Measurements from ENCODE around the gene GRID1. TPM values are rescaled to one million over a fixed set of nuclear protein-coding genes. Genes with fewer than 3 reads are reported as not detected.

GRID1 gene
- total and polyA plus RNA-seq, 10 of the 15 experiments (the other 5 are each of a cell fraction or from before 2014, with no cell fraction given), result 0.04 to 0.62 (median 0.08) TPM; not detected in 5

DNA sequence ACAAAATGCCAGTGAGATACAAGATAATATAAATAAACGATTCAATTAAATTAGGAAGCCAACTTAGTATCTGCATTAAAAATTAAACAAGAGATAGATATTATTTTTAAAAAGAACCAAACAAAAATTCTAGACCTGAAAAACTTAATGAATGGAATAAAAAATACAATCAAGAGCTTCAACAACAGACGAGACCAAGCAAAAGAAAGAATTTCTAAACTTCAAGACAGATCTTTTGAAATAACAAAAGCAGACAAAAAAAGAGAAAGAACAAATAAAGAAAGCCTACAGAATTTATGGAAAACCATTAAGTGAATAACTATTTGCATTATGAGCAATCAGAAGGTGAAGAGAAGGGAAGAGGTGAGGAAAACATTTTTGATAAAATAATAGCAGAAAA is 555.2 kb downstream of the GRID1 start (continued):
- TF ChIP-seq REST (IDR thresholded peaks at IDR 0.05; ENCODE audit: low read depth, low read length) (no peak), SP1 (IDR thresholded peaks at IDR 0.05; ENCODE audit: low read depth, low read length) (no peak), CREM (IDR thresholded peaks at IDR 0.05; ENCODE audit: low read depth) (no peak), MTA2 (IDR thresholded peaks at IDR 0.05; ENCODE audit: low read depth) (no peak)

- FAIRE-seq, result no peak
- no TSS peak for BruUV-seq (replicated peaks)
These were observed 555.9 kb downstream of the GRID1 start for GRCh38 chr10:85810674-85811073.

More at GRCh38 chr10:85810674-85811073, 555.9 kb downstream of the GRID1 start:
- H3K4me1 ChIP-seq (ENCODE audit: control insufficient read depth, insufficient read depth, low read length), result no peaks in the 10 kb centered on the region
- POLR2A ChIA-PET, result no interaction called here
- RAD21 ChIA-PET (ENCODE audit: unreplicated experiment), result no interaction called here
- DNase-seq (ENCODE audit: low read depth, low spot score) (no peak), ATAC-seq (no peak)
- no peak overlapping the region for H3K4me3 ChIP-seq
- in situ Hi-C loops (cut with MboI) (no loop called here), intact Hi-C loops (cut with micrococcal nuclease; ENCODE audit: unreplicated experiment) (no loop called here)
- peaks cover 2% of the 10 kb centered on the region; the same call in 1 of the 3 replicates for H3K9me3 ChIP-seq (replicated peaks; ENCODE audit: control insufficient read depth, insufficient read depth, low read length)
- H3K79me2 ChIP-seq (ENCODE audit: control insufficient read depth, insufficient read depth, low read length), result no peaks in the 10 kb centered on the region
- no peak overlapping the region for H3K9ac ChIP-seq (ENCODE audit: control insufficient read depth, insufficient read depth, low read length)
- CTCF ChIA-PET, result no interaction called here
- H3K4me2 ChIP-seq (ENCODE audit: control insufficient read depth, insufficient read depth), result no peak overlapping the region
- no peak overlapping the region for H3K27ac ChIP-seq (ENCODE audit: control insufficient read depth, insufficient read depth)
- H3K27me3 ChIP-seq (replicated peaks in 1 of 2; ENCODE audit: control insufficient read depth in 2 of 2, insufficient read depth in 2 of 2, low read length in 1 of 2), result no peaks in the 10 kb centered on the region
- H3K36me3 ChIP-seq (ENCODE audit: control insufficient read depth in 2 of 2, insufficient read depth in 2 of 2, low read length in 1 of 2), result no peaks in the 10 kb centered on the region
- no peaks in the 10 kb centered on the region for H4K20me1 ChIP-seq (ENCODE audit: control insufficient read depth, insufficient read depth)
- 0% methylated on average over 1 of the region's 1 CpG for WGBS (ENCODE audit: insufficient coverage, insufficient replicate concordance, low lambda C conversion rate, missing lambda C conversion rate)
- SMC1A ChIA-PET (ENCODE audit: uncharacterized antibody, unreplicated experiment), result no interaction called here
- TF ChIP-seq SMAD1 (IDR thresholded peaks at IDR 0.05; ENCODE audit: low read depth, partially characterized antibody), result no peak
- TF ChIP-seq SMAD5 (IDR thresholded peaks at IDR 0.05; ENCODE audit: low read depth), result no peak
- no peak for TF ChIP-seq JUNB (IDR thresholded peaks at IDR 0.05)
- TF ChIP-seq, protein P1, sequence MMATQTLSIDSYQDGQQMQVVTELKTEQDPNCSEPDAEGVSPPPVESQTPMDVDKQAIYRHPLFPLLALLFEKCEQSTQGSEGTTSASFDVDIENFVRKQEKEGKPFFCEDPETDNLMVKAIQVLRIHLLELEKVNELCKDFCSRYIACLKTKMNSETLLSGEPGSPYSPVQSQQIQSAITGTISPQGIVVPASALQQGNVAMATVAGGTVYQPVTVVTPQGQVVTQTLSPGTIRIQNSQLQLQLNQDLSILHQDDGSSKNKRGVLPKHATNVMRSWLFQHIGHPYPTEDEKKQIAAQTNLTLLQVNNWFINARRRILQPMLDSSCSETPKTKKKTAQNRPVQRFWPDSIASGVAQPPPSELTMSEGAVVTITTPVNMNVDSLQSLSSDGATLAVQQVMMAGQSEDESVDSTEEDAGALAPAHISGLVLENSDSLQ (IDR thresholded peaks at IDR 0.05), result no peak
- TF ChIP-seq DPF2 (IDR thresholded peaks at IDR 0.05), result no peak
- no peak for TF ChIP-seq BRCA1 (IDR thresholded peaks at IDR 0.05; ENCODE audit: low read depth, low read length)
- TF ChIP-seq JUND (IDR thresholded peaks at IDR 0.05; ENCODE audit: low read depth, low read length), result no peak
- TF ChIP-seq SIN3A (IDR thresholded peaks at IDR 0.05; ENCODE audit: low read depth, low read length), result no peak
- TF ChIP-seq ZBED1 (IDR thresholded peaks at IDR 0.05; ENCODE audit: borderline replicate concordance), result no peak
- no peak for TF ChIP-seq HDGF (IDR thresholded peaks at IDR 0.05)
- TF ChIP-seq, protein P2, sequence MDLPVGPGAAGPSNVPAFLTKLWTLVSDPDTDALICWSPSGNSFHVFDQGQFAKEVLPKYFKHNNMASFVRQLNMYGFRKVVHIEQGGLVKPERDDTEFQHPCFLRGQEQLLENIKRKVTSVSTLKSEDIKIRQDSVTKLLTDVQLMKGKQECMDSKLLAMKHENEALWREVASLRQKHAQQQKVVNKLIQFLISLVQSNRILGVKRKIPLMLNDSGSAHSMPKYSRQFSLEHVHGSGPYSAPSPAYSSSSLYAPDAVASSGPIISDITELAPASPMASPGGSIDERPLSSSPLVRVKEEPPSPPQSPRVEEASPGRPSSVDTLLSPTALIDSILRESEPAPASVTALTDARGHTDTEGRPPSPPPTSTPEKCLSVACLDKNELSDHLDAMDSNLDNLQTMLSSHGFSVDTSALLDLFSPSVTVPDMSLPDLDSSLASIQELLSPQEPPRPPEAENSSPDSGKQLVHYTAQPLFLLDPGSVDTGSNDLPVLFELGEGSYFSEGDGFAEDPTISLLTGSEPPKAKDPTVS (IDR thresholded peaks at IDR 0.05; ENCODE audit: low read depth, low read length), result no peak
- TF ChIP-seq TCF12 (IDR thresholded peaks at IDR 0.05; ENCODE audit: low read depth, low read length), result no peak
- no peak for TF ChIP-seq ZNF24 (IDR thresholded peaks at IDR 0.05)
- no peak for TF ChIP-seq LARP7 (IDR thresholded peaks at IDR 0.05)
- no peak for TF ChIP-seq CHD1 (IDR thresholded peaks at IDR 0.05; ENCODE audit: low read depth, low read length)
- H2AFZ ChIP-seq (ENCODE audit: control insufficient read depth, low read depth, low read length), result no peak overlapping the region
